NCI-H526 (cell line): ENCODE measurements around the gene SP140L.
A peak's percentile ranks its signal among the peaks of the same experiment; 100 is the strongest.
"Not testable (repeated sequence)": the region's sequence is repeated elsewhere in the genome, so short reads cannot be mapped to it uniquely, and the experiment has no call there.

ENCODE experiments used
- DNase-seq, 2 experiments: peaks; one replicate each; lab custom pipeline; 2025; lab: John Stamatoyannopoulos, UW

SP140L gene

DNA sequence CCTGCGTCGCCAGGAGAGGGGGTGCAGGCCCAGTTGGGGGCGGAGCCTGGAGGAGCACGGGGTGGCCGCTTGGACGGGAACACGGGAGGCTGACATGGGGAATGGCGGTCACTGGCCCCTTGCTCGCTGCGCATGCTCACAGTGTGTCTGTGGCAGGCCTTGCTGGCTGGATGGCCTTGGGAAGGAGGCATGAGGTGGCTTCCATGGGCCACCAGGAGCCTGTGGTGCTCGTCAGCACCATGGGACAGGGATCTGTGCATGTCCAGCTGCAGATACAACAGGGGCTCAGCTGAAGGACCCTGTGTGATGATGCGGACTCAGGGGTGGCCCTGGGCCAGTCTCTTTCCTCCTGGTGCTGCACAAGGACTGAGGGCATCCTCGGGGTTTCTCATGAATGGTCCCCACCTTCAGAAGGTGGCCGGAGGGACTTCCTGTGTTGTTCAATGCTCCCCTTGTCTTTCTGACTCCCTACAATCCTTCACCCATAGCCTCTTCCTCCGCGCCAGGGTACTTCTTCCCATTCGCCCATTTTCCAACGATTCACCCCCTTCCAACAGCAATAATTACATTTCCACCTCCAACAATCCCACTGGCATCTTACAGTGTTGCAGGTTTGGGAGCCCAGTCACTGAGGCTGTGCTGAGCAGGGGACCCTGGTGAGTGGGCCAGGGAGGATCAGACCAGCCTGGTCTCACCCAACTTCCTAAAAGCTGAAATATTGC, 3.4 kb upstream of the SP140L start:
- peak in 1 of 2 experiments; percentile 34 for DNase-seq

DNA sequence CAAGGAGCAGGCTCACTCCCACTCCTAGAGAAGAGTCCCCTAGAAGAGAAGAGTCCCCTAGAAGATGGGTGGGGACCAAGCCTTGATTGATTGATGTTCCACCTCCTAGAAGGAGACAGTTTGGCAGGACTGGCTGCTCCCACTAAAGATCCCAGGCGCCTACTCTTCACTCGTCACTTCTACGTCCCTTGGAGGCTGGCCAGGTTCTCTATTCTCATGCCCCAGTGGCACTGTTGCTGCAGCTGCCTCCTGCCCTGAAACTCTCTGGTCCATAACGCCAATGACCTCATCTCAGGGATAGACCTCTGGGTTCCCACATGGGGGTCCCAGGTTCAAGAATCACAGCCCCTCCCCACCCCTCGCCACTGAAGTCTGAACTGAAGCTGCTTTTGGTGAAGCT, 2.5 kb upstream of the SP140L start:
- DNase-seq: no peak

DNA sequence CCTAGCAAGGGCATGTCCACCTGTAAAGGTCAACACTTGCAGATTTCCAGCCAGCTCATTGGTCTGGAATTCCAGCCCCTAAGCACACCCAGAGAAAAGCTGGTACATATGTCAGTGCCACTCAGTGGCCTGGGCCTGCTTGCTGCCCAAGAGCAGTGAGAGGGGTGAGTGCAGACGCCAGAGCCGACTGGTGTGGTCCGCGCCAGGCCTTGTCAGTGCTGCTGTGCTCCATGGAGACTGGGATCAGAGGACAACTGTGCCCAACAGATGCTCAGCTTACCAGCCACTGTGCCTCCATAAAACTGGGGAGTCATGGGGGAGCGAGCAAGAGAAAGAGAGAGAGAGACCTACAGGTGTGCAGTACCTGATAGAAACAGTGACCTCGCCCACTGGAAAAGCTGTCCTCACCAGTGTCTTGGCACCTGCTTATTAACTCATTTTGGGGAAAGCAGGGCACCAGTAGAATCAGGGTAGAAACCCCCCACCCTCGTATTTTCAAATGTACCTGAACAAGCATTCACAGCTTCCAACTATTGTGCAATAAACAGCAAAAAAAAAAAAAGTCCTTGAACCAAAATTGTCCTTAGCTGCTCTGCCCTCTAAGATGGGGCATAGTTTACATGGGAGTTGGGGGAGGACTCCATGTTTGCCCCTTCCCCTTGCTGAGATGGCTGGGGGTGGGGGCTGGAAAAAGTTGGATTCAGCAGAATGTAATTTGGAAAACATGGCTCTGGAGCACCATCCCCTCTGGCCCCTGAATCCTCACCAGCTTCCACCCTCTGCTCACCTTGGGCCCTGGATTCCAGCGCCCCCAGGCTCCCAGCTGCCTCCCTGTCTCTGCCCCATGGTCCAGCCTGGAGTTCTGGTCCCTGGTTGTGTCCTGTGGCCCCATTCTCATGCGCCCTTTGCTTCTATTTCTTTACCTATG, 1.4 kb upstream of the SP140L start:
- DNase-seq: no peak

DNA sequence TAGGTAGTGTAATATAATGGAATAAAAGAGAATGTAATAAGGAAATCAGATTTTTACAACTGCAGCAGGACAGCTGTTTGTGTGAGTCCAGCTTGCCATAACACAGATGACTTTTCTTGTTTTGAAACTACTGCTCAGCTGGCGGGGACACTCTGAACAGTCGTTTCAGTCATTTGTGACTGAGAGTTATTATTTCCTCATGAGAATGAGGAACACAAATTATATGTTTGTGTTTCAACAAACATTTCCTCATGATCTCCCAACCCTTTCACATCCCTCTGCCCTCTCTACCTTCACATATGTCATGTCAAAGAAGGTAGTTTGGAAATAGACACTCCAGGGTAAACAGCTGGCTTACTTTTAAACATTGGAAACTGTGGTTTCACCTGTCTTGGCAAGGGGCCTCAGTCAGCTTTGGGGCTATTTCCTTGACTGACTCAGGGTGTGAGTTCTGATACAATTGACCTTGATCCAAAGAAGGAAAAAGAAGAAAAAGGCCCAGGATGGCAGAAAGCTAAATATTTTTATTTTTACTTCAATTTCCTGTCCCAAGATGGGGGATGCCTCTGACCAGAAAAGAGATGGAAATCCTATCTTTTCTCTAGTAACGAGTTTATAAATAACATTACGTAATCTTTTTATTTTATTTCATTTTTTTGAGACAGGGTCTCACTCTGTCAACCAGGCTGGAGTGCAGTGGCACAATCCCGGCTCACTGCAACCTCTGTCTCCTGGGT, 593 bp downstream of the SP140L start:
- no peak for DNase-seq

DNA sequence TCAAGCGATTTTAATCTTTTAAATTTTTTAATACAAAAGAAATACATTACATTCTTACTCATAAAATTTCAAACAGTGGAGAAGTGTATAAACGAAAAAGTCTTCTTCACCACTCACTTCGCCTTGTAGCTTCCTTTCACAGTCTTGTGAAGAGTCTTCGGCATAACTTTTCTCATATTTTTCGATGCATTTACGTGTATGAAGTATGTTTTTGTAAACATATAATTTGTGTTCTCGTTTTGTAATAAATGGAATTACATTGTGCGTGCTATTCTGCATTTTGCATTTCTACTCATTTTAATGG, 1.1 kb downstream of the SP140L start:
- no peak for DNase-seq

DNA sequence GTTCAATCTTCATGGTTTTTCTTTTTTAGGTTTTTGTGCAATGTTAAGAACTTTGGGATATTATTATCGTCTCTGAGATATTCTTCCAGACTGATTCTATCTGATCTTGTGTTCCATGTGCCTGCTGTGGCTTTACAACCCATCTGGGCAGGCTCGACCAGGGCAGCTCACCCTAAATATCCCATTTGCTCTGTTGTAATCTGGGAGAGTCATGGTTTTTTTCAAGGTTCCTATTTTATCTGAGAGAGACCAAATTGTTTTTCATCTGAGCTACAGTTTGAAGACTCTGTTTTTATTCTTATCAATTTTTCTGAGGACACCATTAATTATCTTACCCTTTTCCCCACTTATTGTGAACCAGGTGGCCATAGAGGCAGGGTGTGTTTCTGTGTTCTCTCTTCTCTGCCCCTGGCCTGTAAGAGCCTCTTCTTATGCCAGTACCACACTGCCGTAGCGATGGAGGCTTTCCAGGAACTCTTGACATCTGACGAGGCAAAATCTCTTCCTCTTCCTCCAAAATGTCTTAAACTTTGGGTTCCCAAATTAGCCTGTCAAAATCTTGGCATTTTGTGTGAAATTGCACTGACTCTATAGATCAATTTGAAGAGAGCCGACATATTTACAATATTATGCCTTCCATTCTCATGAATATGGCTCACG, 3.1 kb downstream of the SP140L start:
- DNase-seq: no peak

DNA sequence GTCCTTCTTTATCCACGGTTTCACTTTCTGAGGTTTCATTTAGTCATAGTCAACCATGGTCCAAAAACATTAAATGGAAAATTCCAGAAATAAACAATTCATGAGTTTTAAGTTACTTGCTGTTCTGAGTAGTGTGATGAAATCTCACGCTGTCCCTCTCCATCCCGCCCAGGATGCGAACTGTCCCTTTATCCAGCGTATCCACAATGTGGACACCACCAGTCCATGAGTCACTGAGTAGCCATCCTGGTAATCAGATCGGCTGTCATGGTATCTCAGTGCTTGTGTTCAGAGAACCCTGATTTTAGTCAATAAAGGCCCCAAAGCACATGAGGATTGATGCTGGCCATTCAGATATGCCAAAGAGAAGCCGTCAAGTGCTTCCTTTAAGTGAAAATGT, 3.7 kb downstream of the SP140L start:
- DNase-seq: no peak

DNA sequence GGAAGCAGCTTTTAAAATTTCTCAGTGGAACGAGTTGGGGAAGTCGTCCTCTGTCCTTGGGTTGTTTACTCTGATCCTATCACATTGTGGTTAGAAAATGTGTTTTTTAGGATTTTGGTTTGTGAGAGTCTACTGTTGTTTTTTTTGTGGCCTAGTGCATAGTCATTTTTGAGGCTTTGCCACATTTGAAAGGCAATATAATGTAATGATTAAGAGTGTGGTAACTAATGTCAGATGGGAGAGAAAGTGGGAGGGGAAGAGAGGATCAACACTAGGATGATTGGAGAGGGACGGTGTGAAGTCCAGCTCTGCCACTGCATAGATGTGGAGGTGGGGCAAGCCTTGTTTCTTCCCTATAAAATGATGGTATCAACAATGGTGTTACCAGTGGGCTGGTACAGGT, 8.5 kb downstream of the SP140L start:
- no peak for DNase-seq

DNA sequence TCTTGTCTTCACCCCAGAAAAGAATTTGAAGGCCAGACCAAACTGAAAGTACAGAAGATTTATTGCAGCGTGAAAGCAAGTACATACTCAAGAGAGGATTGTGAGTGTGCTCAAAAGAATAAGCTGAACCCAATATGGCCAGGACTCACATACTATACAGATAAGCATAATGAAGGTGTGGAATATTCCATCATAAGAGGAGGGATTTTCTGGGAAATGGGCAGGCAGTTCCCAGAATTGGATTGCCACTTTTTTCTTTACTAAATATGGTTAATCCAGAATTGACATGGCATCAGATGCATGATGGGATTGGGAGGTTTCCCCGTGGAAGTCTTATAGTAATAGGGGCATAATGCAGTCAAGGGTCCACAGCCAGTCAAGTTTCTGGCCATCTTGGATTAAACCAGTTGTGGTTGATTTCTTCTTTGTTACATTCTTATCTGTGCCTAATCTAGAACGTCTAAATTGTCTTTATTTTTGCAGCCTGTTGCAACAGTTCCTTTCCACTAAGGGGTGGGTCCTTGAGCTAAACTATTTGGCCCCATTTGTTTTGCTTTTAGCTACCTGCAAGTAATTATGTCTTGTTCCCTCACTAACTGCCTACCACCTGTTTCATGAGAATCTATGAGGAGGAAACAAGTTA, 9.0 kb downstream of the SP140L start:
- DNase-seq: no peak

DNA sequence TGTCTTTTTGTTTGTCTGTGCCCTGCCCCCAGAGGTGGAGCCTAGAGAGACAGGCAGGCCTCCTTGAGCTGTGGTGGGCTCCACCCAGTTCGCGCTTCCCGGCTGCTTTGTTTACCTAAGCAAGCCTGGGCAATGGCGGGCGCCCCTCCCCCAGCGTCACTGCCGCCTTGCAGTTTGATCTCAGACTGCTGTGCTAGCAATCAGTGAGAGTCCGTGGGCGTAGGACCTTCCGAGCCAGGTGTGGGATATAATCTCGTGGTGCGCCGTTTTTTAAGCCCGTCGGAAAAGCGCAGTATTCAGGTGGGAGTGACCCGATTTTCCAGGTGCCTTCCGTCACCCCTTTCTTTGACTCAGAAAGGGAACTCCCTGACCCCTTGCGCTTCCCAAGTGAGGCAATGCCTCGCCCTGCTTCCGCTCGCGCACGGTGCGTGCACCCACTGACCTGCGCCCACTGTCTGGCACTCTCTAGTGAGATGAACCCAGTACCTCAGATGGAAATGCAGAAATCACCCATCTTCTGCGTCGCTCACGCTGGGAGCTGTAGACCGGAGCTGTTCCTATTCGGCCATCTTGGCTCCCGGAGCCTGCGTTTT, 15.0 kb downstream of the SP140L start:
- DNase-seq: not testable (repeated sequence)

DNA sequence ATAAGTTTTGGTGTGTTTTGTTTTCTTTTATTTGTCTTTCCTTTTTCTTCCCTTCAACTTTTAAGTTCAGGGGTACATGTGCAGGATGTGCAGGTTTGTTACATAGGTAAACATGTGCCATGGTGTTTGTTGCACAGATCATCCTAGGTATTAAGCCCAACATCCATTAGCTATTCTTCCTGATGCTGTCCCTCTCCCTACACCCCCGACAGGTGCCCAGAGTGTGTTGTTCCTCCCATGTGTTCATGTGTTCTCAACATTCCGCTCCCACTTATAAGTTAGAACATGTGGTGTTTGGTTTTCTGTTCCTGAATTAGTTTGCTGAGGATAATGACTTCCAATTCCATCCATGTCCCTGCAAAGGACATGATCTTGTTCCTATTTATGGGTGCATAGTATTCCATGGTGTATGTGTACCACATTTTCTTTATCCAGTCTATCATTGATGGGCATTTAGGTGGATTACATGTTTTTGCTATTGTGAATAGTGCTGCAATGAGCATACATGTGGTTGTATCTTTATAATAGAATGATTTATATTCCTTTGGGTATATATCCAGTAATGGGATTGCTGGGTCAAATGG, 16.1 kb downstream of the SP140L start:
- DNase-seq: not testable (repeated sequence)

DNA sequence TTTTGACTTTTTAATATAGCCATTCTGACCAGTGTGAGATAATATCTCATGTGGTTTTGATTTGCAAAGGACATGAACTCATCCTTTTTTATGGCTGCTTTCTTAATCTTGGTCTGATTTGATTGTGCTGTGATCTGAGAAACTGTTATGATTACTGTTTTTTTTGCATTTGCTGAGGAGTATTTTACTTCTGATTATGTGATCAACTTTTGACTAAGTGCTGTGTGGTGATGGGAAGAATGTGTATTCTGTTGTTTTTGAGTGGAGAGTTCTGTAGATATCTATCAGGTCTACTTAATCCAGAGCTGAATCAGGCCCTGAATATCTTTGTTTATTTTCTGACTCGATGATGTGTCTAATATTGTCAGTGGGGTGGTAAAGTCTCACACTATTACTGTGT, 16.8 kb downstream of the SP140L start:
- no peak for DNase-seq

DNA sequence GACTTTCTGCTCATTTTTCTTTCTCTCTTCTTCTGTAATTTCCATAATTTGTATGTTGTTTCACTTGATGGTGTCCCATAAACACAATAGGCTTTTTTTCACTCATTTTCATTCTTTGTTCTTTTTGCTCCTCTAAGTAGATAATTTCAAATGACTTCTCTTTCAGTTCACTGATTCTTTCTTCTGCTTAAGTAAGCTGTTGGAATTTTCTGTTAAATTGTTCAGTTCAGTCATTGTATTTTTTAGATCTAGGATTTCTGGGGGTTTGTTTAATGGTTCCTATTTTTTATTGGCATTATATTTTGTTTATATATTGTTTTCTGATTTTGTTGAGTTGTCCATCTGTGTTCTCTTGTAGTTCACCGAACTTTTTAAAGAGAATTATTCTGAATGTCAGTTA, 19.5 kb downstream of the SP140L start:
- no peak for DNase-seq

DNA sequence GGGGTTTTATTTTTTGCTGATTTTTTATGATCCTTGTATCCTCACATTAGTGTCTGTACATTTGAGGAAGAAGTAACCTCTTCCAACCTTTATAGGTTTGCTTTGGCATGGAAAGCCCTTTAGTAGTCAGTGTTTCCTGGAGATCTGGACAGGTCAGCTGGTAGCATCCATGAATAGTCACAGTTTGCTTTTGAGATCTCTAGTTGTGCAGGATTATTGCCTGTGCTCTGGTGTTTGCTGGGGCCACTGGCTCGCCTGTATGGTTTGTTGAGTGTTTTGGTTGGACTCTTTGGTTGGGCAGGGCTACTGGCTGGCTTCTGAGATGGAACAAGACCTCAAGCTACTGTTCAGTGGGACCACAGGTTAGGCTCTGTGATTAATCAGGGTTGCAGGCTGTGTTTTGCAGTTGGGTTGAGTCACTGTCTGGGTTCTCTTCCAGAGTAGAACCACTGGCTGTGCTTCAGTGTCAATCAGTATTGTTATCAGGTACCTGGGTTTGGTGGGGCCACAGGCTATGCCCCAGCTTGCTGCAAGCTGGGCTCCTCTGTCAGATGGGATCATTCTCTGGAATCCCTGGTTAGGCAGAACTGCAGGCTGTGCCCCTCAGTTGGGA, 20.0 kb downstream of the SP140L start:
- no peak for DNase-seq

DNA sequence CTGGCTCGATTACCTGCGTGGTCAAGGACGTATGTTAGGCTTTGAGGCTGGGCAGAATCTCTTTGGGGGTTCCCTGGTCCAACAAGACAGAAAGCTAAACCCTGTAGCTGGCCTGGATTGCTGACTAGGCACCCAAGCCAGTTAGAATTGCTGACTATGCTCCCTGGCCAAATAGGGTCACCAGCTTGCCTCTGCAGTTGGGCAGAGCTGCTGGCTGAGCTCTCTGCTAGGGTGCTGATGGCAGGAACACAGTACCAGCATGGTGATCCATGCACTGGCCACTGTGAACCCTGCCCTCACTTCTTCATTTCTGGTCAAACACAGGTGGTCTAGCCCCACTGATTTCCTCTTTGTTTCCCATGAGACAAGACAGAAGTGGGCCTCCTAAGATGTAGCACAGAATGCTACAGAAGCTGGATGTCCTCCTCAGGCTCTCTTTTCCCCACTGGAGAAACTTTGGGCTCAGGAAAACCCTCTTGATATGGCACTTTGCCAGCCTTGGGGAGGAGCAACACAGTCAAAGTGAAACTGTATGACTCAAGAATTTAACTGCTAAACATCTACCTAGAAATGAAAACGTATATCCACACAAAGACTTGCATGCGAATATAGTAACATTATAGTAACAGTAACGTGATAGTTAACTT, 20.8 kb downstream of the SP140L start:
- DNase-seq: no peak

DNA sequence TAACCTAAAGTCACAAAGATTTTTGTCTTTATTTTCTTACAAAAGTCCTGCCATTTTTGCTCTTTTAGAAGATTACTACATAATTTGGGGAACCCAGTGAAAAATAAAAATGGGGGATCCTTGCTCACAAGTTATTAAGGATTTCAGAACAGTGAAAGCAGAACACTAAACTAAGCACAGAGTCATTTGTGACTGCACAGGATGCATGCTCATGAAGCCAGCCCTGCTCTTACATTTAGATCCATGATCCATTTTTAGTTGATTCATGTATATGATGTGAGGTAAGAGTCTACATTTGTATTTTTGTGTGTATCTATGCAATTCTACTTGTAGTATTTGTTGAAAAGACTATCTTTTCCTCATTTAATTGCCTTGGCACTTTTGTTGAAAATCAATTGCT, 21.8 kb downstream of the SP140L start:
- DNase-seq: no peak

DNA sequence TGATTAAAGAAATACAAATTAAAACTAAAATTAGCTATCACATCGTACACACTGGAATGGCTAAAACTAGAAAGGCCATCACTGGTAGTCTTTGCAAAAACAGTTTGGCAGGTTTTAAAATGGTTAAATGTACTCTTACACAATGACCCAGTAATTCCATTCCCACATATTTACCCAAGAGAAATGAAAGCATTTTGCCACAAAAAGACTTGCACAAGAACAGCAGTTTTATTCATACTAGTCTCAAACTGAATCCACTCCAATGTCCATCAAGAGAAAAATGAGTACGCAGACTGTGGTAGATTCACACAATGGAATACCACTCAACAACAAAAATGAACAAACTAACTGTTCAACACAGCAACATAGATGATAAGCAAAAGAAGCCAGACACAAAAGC, 29.1 kb downstream of the SP140L start:
- DNase-seq: no peak

DNA sequence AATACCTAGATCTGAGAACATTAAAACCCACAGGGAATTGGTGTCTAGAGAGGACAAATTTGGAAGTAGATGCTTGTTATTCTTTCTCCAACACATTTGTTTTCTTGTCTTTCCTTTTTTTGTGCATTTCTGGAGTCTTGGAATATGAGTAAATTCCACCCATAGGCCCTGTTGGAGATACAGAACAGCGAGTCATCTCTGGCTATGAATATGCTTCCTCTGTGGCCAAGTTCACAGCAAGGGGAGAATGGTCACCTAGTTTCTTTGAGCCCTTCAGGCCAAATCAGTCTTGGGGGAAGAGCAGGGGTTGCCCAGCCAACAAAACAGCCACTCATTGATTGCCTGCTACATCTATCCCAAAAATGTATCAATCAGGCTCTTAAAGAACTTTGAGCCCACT, 31.3 kb downstream of the SP140L start:
- no peak for DNase-seq

DNA sequence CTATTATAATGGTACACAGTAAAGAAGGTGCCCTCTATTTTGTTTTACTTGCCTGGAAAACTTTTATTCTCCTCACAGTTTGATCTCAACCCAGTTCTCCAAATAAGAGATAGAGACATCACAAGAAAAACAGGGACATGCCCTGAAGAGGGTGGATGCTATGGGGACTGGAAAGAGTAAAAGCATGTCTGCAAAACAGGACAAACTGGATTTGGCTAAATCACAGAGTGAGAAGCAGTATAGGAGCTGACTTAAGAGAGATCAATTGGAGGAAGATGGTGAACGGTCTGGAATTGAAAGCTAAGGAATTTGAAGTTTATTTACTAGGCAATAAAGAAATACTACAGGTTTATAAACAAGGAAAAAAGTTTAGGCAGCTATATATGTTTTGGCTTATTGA, 33.0 kb downstream of the SP140L start:
- no peak for DNase-seq

DNA sequence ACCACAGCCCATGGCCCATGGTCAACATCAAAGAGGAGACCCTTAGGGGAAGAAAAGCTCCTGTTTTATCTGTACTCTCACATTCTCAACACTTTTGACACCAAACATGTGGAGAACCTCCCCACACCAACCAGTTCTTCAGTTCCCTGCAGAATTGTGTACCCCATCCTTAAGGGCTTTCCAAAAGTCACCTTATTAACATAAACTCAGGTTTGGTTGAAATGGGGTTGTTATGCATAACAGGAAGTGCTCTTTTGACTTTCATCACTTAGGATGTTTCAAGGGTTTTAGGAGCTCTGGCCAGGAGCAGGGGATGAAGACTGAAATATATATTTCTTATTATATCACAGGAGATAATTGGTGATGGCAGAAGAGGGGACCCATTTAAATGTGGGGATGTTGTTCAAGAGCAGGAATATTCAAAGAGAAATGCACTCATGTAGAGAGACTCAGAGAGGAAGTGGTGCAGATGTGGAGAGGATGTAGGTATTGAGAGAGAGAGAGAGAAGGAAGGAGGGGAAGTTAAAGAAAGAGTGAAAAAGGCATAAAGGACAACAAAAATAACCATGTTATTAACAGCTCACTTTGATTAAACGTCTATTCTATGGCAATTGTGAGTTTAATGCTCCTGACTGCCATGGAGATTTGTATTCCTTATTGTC, 35.2 kb downstream of the SP140L start:
- DNase-seq: no peak
